Smooth muscle cell (in vitro differentiated cells): ENCODE results near the gene P2RX6. TPM values are rescaled to one million over a fixed set of nuclear protein-coding genes. Genes with fewer than 3 reads are reported as not detected.
"Not testable (repeated sequence)": the region's sequence is repeated elsewhere in the genome, so short reads cannot be mapped to it uniquely, and the experiment has no call there.

Experiments
- DNase-seq: peaks from one replicate; lab custom pipeline; 2025; ENCODE audit not compliant: unreplicated experiment; lab: John Stamatoyannopoulos, UW
- H2AFZ ChIP-seq: fragments of 200-600 bp; sonication (generic); 2 replicates; pipeline ENCODE4 v1.6.0; 2016; ENCODE audit warnings: antibody characterized with exemption, low read depth, mild to moderate bottlenecking
- H3F3A ChIP-seq: fragments of 200-600 bp; sonication (generic); 2 replicates; pipeline ENCODE4 v1.6.0; 2017; ENCODE audit warnings: antibody characterized with exemption, low read depth
- H3K27ac ChIP-seq: fragments of 200-600 bp; sonication (generic); 2 replicates; pipeline ENCODE4 v1.5.1; 2016; ENCODE audit warnings: low read depth, mild to moderate bottlenecking
- H3K27me3 ChIP-seq: fragments of 200-600 bp; sonication (generic); 2 replicates; pipeline ENCODE4 v1.6.1; 2016; ENCODE audit warnings: low read depth, mild to moderate bottlenecking
- H3K36me3 ChIP-seq: fragments of 200-600 bp; sonication (generic); 2 replicates; pipeline ENCODE4 v1.5.1; 2016; ENCODE audit warnings: low read depth
- H3K4me1 ChIP-seq: fragments of 200-600 bp; sonication (generic); 2 replicates; pipeline ENCODE4 v1.5.1; 2016; ENCODE audit warnings: low read depth
- H3K4me2 ChIP-seq: fragments of 200-600 bp; sonication (generic); 2 replicates; pipeline ENCODE4 v1.6.0; 2016; ENCODE audit warnings: mild to moderate bottlenecking
- H3K4me3 ChIP-seq: fragments of 200-600 bp; sonication (generic); 2 replicates; pipeline ENCODE4 v1.5.1; 2016; ENCODE audit warnings: mild to moderate bottlenecking
- H3K79me2 ChIP-seq: fragments of 200-600 bp; sonication (generic); 2 replicates; pipeline ENCODE4 v1.6.0; 2016; ENCODE audit warnings: low read depth, mild to moderate bottlenecking
- H3K9ac ChIP-seq: fragments of 200-600 bp; sonication (generic); 2 replicates; pipeline ENCODE4 v1.6.0; 2016; ENCODE audit warnings: low read depth
- H3K9me3 ChIP-seq: fragments of 200-600 bp; sonication (generic); replicated peaks from 2 replicates; pipeline ENCODE4 v1.5.1; 2016; ENCODE audit warnings: low read depth
- H4K20me1 ChIP-seq: fragments of 200-600 bp; sonication (generic); 2 replicates; pipeline ENCODE4 v1.6.0; 2016; ENCODE audit warnings: low read depth
- CTCF ChIP-seq: fragments of 200-600 bp; sonication (generic); IDR thresholded peaks from 2 replicates; pipeline ENCODE4 v1.5.1; 2017; ENCODE audit warnings: borderline replicate concordance, mild to moderate bottlenecking, antibody characterized with exemption; ENCODE audit not compliant: insufficient read depth, poor library complexity, severe bottlenecking
- WGBS: methylation state at CpG from one replicate; pipeline ENCODE4 v1.1.7; 2016; ENCODE audit warnings: low lambda C conversion rate; 5-methylcytosine and 5-hydroxymethylcytosine counted together
- polyA plus RNA-seq: library from polyadenylated mRNA; unstranded; fragments of >200 nt; fragmentation: Nextera tagmentation; extraction: Ambion mirVana; gene quantifications from 2 replicates; pipeline ENCODE4 v1.2.1, GENCODE V29; 2016
- total RNA-seq: library from RNA; depleted of rRNA; stranded (reverse); fragments of >200 nt; gene quantifications from 2 replicates; pipeline ENCODE4 v1.2.3, GENCODE V29; 2014

The P2RX6 gene
- total and polyA plus RNA-seq, 2 experiments from 2014 or later: 0.13 to 1.2 TPM

- Histone ChIP-seq H3K79me2 (no peaks in the 10 kb centered on the region), H3K27ac (no peak overlapping the region), H3K9me3 (no peaks in the 10 kb centered on the region), H3K27me3 (no peaks in the 10 kb centered on the region), H3K36me3 (no peaks in the 10 kb centered on the region), H3F3A (no peaks in the 10 kb centered on the region), H3K9ac (no peak overlapping the region), H3K4me3 (no peak overlapping the region), H3K4me2 (no peak overlapping the region), H4K20me1 (no peaks in the 10 kb centered on the region), H3K4me1 (peaks cover 5% of the 10 kb centered on the region), H2AFZ (no peak overlapping the region)
- no peak for DNase-seq
- WGBS: 90% methylated on average over 7 of the region's 7 CpGs
- no peak for TF ChIP-seq CTCF
Measured at GRCh38 chr22:21047730-21048129, 32.8 kb downstream of the P2RX6 start.

DNA sequence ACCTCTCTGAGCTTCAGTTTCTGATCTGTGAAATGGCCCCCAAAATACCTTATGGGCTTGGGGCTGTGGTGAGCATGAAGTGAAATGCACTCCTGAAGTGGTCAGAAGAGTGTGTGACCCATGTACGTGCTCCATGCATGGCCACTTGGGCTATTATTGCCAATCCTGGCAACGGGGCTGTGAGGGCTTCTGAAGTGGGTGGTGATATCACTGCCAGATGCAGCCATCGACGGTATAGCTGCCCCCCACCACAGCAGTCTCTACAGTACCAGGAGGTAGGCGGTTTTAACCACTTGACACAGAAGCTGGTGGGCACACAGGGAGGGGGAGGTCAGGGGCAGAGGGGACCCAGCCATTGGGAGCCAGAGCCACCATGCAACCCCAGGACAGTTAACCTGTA, 33.5 kb downstream of the P2RX6 start:
- not testable (repeated sequence) for H4K20me1 ChIP-seq, H3K4me3 ChIP-seq, H3K9me3 ChIP-seq, H3F3A ChIP-seq, H3K27ac ChIP-seq, H3K4me2 ChIP-seq, H3K4me1 ChIP-seq, H3K79me2 ChIP-seq, H3K36me3 ChIP-seq, DNase-seq, H2AFZ ChIP-seq, H3K27me3 ChIP-seq, H3K9ac ChIP-seq
- WGBS: 81% methylated on average over 5 of the region's 5 CpGs

- not testable (repeated sequence) for H3K4me1 ChIP-seq, H3K9me3 ChIP-seq, H3K27ac ChIP-seq, H3F3A ChIP-seq, H3K79me2 ChIP-seq, DNase-seq, H2AFZ ChIP-seq, H3K9ac ChIP-seq, H3K27me3 ChIP-seq, H3K4me3 ChIP-seq, H3K4me2 ChIP-seq, H4K20me1 ChIP-seq, H3K36me3 ChIP-seq
- WGBS: 96% methylated on average over 8 of the region's 12 CpGs
Measured at GRCh38 chr22:21048965-21049364, 34.0 kb downstream of the P2RX6 start.

- H3K9ac ChIP-seq: no peak overlapping the region
- no peaks in the 10 kb centered on the region for H3F3A ChIP-seq
- H3K4me3 ChIP-seq: no peak overlapping the region
- no peaks in the 10 kb centered on the region for H3K79me2 ChIP-seq
- H3K4me2 ChIP-seq: no peak overlapping the region
- no peaks in the 10 kb centered on the region for H4K20me1 ChIP-seq
- H3K4me1 ChIP-seq: no peaks in the 10 kb centered on the region
- no peaks in the 10 kb centered on the region for H3K27me3 ChIP-seq
- 85% methylated on average over 9 of the region's 9 CpGs for WGBS
- H3K9me3 ChIP-seq: no peaks in the 10 kb centered on the region
- no peak overlapping the region for H3K27ac ChIP-seq
- H2AFZ ChIP-seq: no peak overlapping the region
- TF ChIP-seq CTCF: no peak
- no peaks in the 10 kb centered on the region for H3K36me3 ChIP-seq
- DNase-seq: no peak
Measured at GRCh38 chr22:21051145-21051830, 36.3 kb downstream of the P2RX6 start.
